Embryonic facial prominence (tissue), 1 donor: Measurements from ENCODE around the gene HEXD.
"Not testable (repeated sequence)": the region's sequence is repeated elsewhere in the genome, so short reads cannot be mapped to it uniquely, and the experiment has no call there.

Experiments
- DNase-seq: peaks from one replicate; pipeline ENCODE4 v3.0.0-alpha.2; 2016; ENCODE audit errors: extremely low spot score

The HEXD gene

GRCh38 chr17:82382220-82382932, 35.8 kb upstream of the HEXD start:
- not testable (repeated sequence) for DNase-seq

- no peak for DNase-seq
These were observed 35.3 kb upstream of the HEXD start for GRCh38 chr17:82382933-82383255.

- no peak for DNase-seq
These were observed 34.7 kb upstream of the HEXD start for GRCh38 chr17:82383411-82383810.

GRCh38 chr17:82384051-82384729, 34.0 kb upstream of the HEXD start:
- no peak for DNase-seq

GRCh38 chr17:82384730-82385481, 33.2 kb upstream of the HEXD start:
- DNase-seq: no peak

- DNase-seq: no peak
These were observed 32.4 kb upstream of the HEXD start for GRCh38 chr17:82385559-82386254.

- DNase-seq: no peak
These were observed 31.8 kb upstream of the HEXD start for GRCh38 chr17:82386255-82386831.

GRCh38 chr17:82386881-82387704, 31.1 kb upstream of the HEXD start:
- DNase-seq: no peak

- DNase-seq: no peak
These were observed 30.4 kb upstream of the HEXD start for GRCh38 chr17:82387705-82388106.

GRCh38 chr17:82388223-82388921, 29.8 kb upstream of the HEXD start:
- DNase-seq: no peak

- no peak for DNase-seq
These were observed 29.2 kb upstream of the HEXD start for GRCh38 chr17:82388922-82389283.

GRCh38 chr17:82389379-82389778, 28.8 kb upstream of the HEXD start:
- no peak for DNase-seq

- no peak for DNase-seq
These were observed 27.9 kb upstream of the HEXD start for GRCh38 chr17:82390015-82390859.

- no peak for DNase-seq
These were observed 27.2 kb upstream of the HEXD start for GRCh38 chr17:82390860-82391435.

- DNase-seq: no peak
These were observed 26.6 kb upstream of the HEXD start for GRCh38 chr17:82391496-82392066.

GRCh38 chr17:82392209-82392920, 25.8 kb upstream of the HEXD start:
- no peak for DNase-seq

- DNase-seq: no peak
These were observed 25.2 kb upstream of the HEXD start for GRCh38 chr17:82392941-82393340.

GRCh38 chr17:82394278-82394677, 23.9 kb upstream of the HEXD start:
- no peak for DNase-seq
